ENCODE results near the gene SCD5.

SCD5 gene

DNA sequence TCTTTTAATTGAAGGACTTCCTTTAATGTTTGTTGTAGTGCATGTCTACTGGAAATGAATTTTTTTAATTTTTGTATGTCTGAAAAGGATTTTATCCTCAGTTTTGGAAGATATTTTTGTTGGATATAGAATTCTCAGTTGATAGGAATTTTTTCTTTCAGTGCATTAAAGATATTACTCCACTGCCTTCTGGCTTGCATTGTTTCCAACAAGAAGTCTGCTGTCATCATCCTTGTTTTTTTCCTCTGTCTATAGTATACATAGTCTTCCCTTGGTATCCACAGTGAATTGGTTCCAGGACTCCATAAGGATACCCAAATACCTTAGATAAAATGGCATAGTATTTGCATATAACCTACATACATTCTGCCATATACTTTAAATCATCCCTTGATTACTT is 33.5 kb downstream of the SCD5 start:
- no peak for DNase-seq (ENCODE audit: low read depth in 1 of 2, low spot score in 1 of 2)
- Histone ChIP-seq H3K27ac (replicated peaks) (no peak overlapping the region), H3K4me3 (replicated peaks; ENCODE audit: insufficient read depth, low read length) (no peak overlapping the region), H3K27me3 (ENCODE audit: insufficient read depth, poor library complexity, severe bottlenecking) (peaks cover 3% of the 10 kb centered on the region)
- TF ChIP-seq CTCF (IDR thresholded peaks at IDR 0.05; ENCODE audit: insufficient read depth, low read length) (no peak), POLR2AphosphoS5 (IDR thresholded peaks at IDR 0.05; ENCODE audit: low read depth) (no peak), GABPA (IDR thresholded peaks at IDR 0.05; ENCODE audit: low read depth) (no peak), SPI1 (IDR thresholded peaks at IDR 0.05; ENCODE audit: borderline replicate concordance, low read depth) (no peak)
- TF ChIP-seq, protein P1, sequence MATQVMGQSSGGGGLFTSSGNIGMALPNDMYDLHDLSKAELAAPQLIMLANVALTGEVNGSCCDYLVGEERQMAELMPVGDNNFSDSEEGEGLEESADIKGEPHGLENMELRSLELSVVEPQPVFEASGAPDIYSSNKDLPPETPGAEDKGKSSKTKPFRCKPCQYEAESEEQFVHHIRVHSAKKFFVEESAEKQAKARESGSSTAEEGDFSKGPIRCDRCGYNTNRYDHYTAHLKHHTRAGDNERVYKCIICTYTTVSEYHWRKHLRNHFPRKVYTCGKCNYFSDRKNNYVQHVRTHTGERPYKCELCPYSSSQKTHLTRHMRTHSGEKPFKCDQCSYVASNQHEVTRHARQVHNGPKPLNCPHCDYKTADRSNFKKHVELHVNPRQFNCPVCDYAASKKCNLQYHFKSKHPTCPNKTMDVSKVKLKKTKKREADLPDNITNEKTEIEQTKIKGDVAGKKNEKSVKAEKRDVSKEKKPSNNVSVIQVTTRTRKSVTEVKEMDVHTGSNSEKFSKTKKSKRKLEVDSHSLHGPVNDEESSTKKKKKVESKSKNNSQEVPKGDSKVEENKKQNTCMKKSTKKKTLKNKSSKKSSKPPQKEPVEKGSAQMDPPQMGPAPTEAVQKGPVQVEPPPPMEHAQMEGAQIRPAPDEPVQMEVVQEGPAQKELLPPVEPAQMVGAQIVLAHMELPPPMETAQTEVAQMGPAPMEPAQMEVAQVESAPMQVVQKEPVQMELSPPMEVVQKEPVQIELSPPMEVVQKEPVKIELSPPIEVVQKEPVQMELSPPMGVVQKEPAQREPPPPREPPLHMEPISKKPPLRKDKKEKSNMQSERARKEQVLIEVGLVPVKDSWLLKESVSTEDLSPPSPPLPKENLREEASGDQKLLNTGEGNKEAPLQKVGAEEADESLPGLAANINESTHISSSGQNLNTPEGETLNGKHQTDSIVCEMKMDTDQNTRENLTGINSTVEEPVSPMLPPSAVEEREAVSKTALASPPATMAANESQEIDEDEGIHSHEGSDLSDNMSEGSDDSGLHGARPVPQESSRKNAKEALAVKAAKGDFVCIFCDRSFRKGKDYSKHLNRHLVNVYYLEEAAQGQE (IDR thresholded peaks at IDR 0.05; ENCODE audit: insufficient replicate concordance, low read depth) = no peak

DNA sequence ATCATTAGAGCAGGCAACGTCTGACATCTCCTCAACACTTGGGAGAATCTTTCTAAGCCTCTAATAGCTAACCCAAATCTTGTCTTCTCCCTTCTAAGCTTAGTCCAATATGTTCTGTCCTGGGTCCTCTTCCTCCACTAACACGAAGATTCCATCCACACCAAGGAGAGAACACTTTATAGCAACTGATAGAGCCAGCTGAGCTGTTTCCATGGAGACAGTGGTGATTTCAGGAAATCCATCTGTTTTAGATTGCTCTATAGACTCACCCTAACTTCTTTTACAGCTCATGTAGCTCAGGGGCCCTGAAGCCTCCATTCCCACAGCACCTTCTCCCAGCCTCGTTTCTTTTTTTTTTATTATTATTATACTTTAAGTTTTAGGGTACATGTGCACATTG is 37.4 kb downstream of the SCD5 start:
- H3K27ac ChIP-seq (replicated peaks) = no peak overlapping the region
- no peak for DNase-seq (ENCODE audit: low read depth in 1 of 2, low spot score in 1 of 2)
- H3K27me3 ChIP-seq (ENCODE audit: insufficient read depth, poor library complexity, severe bottlenecking) = no peaks in the 10 kb centered on the region
- no peak overlapping the region for H3K4me3 ChIP-seq (replicated peaks; ENCODE audit: insufficient read depth, low read length)
- TF ChIP-seq GABPA (IDR thresholded peaks at IDR 0.05; ENCODE audit: low read depth) (no peak), CTCF (IDR thresholded peaks at IDR 0.05; ENCODE audit: insufficient read depth, low read length) (no peak), SPI1 (IDR thresholded peaks at IDR 0.05; ENCODE audit: borderline replicate concordance, low read depth) (no peak), POLR2AphosphoS5 (IDR thresholded peaks at IDR 0.05; ENCODE audit: low read depth) (no peak)
- TF ChIP-seq, protein P1 (IDR thresholded peaks at IDR 0.05; ENCODE audit: insufficient replicate concordance, low read depth) = no peak

DNA sequence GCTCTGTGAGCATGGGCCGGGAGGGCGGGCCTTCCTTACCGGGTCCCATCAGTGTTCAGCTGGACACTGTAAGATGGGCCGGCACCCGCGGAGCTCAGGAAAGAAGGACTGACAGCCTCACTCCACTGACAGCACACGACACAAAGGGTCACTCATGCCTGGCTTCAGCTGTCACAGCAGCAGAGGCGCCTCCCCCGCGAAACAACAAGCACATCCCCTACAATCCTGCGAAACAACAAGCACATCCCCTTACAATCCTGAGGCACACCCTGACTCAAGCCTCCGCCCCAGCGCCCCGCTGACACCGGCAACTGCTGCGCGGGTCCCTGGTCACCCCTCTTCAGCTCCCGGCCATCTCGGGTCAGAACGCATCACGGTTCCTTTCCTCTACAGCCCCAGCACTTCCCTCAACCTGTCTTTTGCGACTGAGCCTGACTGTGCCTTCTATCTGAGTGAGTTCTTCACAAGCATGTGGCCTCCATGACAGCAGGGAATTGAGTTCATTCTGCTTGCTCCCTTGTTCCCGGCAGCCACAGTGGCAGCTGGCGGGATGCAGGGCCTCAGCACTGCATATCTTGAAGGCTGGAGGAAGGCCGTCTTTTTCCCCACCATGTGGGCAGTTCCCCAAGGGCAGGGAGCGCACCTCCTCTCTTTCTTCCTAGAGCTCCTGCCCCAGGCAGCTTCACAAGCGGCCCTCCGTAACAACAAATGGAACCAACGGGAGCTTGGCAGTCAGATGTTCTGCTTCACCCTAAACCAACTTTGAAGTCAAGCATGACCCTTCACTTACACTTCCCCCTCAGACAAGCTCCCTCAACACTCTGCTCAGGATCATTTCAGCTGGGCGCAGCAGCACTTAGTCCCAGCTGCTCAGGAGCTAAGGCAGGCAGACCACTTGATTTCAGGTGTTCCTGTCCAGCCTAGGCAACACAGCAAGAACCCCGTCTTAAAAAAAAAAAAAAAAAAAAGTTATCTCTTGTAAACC is 39.6 kb downstream of the SCD5 start:
- TF ChIP-seq CTCF (IDR thresholded peaks at IDR 0.05; ENCODE audit: insufficient read depth, low read length) (no peak), SPI1 (IDR thresholded peaks at IDR 0.05; ENCODE audit: borderline replicate concordance, low read depth) (no peak), POLR2AphosphoS5 (IDR thresholded peaks at IDR 0.05; ENCODE audit: low read depth) (no peak), GABPA (IDR thresholded peaks at IDR 0.05; ENCODE audit: low read depth) (no peak)
- TF ChIP-seq, protein P1 (IDR thresholded peaks at IDR 0.05; ENCODE audit: insufficient replicate concordance, low read depth) = no peak
- H3K27me3 ChIP-seq (ENCODE audit: insufficient read depth, poor library complexity, severe bottlenecking) = no peaks in the 10 kb centered on the region
- DNase-seq (ENCODE audit: low read depth in 1 of 2, low spot score in 1 of 2) = no peak

More for the DNA sequence above, 39.6 kb downstream of the SCD5 start:
- H3K4me3 ChIP-seq (replicated peaks; ENCODE audit: insufficient read depth, low read length) = no peak overlapping the region
- H3K27ac ChIP-seq (replicated peaks) = no peak overlapping the region

Measured in HL-60 (cell line).